H1 (cell line): ENCODE data around the gene NXPH3. TPM values are rescaled to one million over a fixed set of nuclear protein-coding genes. Genes with fewer than 3 reads are reported as not detected.
A peak's percentile ranks its signal among the peaks of the same experiment; 100 is the strongest.

Experiments
- CTCF ChIA-PET: fragments of 300-600 bp; sonication (Branson Sonifier 250); formaldehyde crosslinking; loops from one replicate; lab custom pipeline; 2021; ENCODE audit not compliant: partially characterized antibody; lab: Charles Lee
- POLR2A ChIA-PET: fragments of 300-600 bp; sonication (Branson Sonifier 250); formaldehyde crosslinking; loops from one replicate; lab custom pipeline; 2021; ENCODE audit warnings: inconsistent platforms; ENCODE audit not compliant: partially characterized antibody; lab: Charles Lee
- DNase-seq, 2 experiments: peaks; one replicate each; pipeline versions ENCODE4 v3.0.0 to v3.0.0-alpha.2; 2010 to 2022; ENCODE audit warnings: low spot score in 2 of 2, low read depth in 1 of 2, mixed read lengths in 1 of 2
- FAIRE-seq: peaks from 2 replicates; lab custom pipeline; 2011; peaks lifted over from hg19 to GRCh38; lab: Jason Lieb, UNC
- H2AFZ ChIP-seq: 2 replicates; pipeline ENCODE4 v1.8.1; 2012; ENCODE audit warnings: low read length, inconsistent platforms
- H2AK5ac ChIP-seq: 2 replicates; pipeline ENCODE4 v1.6.1; 2013; ENCODE audit warnings: low read depth, low read length
- H2BK120ac ChIP-seq: replicated peaks from 2 replicates; pipeline ENCODE3; 2013; ENCODE audit warnings: low read depth, low read length, inconsistent platforms
- H2BK12ac ChIP-seq: 2 replicates; pipeline ENCODE4 v1.6.1; 2013; ENCODE audit warnings: low read depth, low read length
- H2BK15ac ChIP-seq: 2 replicates; pipeline ENCODE4 v1.6.1; 2013; ENCODE audit warnings: low read length
- H2BK20ac ChIP-seq: 2 replicates; pipeline ENCODE4 v1.6.1; 2013; ENCODE audit warnings: low read length
- H2BK5ac ChIP-seq: 2 replicates; pipeline ENCODE4 v1.6.1; 2013; ENCODE audit warnings: low read depth, low read length
- H3K14ac ChIP-seq: 2 replicates; pipeline ENCODE4 v1.6.1; 2013; ENCODE audit warnings: inconsistent platforms; ENCODE audit not compliant: insufficient read length
- H3K18ac ChIP-seq: 2 replicates; pipeline ENCODE4 v1.6.1; 2013; ENCODE audit warnings: low read length; ENCODE audit errors: extremely low read depth
- H3K23ac ChIP-seq: 2 replicates; pipeline ENCODE4 v1.6.1; 2013; ENCODE audit warnings: inconsistent platforms; ENCODE audit not compliant: insufficient read length
- H3K23me2 ChIP-seq: 2 replicates; pipeline ENCODE4 v1.6.1; 2013; ENCODE audit warnings: low read depth, low read length
- H3K27ac ChIP-seq: 2 replicates; pipeline ENCODE4 v1.6.1; 2011; ENCODE audit warnings: low read depth, low read length, inconsistent platforms
- H3K27me3 ChIP-seq, 4 experiments: replicated peaks in 1 of 4; 1 replicate in 1 of 4; 2 replicates in 3 of 4; pipeline versions ENCODE4 v1.6.1 to v1.8.1; 2011 to 2013; ENCODE audit warnings: low read length in 3 of 4, mild to moderate bottlenecking in 3 of 4, inconsistent platforms in 2 of 4, mixed read lengths in 2 of 4, moderate library complexity in 1 of 4; ENCODE audit not compliant: control insufficient read depth in 3 of 4, insufficient read depth in 3 of 4; ENCODE audit errors: extremely low read depth in 1 of 4
- H3K36me3 ChIP-seq, 4 experiments: 2 replicates each; pipeline versions ENCODE4 v1.6.1 to v1.8.1; 2011 to 2013; ENCODE audit warnings: mild to moderate bottlenecking in 4 of 4, low read length in 3 of 4, moderate library complexity in 2 of 4, control low read depth in 1 of 4, inconsistent platforms in 1 of 4; ENCODE audit not compliant: insufficient read depth in 4 of 4, control insufficient read depth in 2 of 4
- H3K4ac ChIP-seq: replicated peaks from 2 replicates; pipeline ENCODE3; 2013; ENCODE audit warnings: low read length, low read depth, mixed read lengths, inconsistent platforms; ENCODE audit not compliant: insufficient read length
- H3K4me1 ChIP-seq, 4 experiments: replicated peaks in 1 of 4; 1 replicate in 1 of 4; 2 replicates in 3 of 4; pipeline versions ENCODE4 v1.6.1 to v1.8.1; 2011 to 2013; ENCODE audit warnings: low read length in 3 of 4, inconsistent platforms in 2 of 4, mixed read lengths in 1 of 4; ENCODE audit not compliant: insufficient read depth in 4 of 4, control insufficient read depth in 3 of 4
- H3K4me2 ChIP-seq, 2 experiments: 2 replicates each; pipeline versions ENCODE4 v1.6.1 to v1.8.1; 2011 to 2013; ENCODE audit warnings: low read depth in 2 of 2, low read length in 2 of 2, control low read depth in 1 of 2, inconsistent platforms in 1 of 2, mild to moderate bottlenecking in 1 of 2; ENCODE audit not compliant: insufficient read depth in 1 of 2
- H3K4me3 ChIP-seq, 4 experiments: fragments of 200-600, 300-600 bp in 1 of 4; sonication (generic), shearing (Covaris generic), sonication (Bioruptor Twin) in 1 of 4; 2 replicates each; pipeline versions ENCODE4 v1.5.1 to v1.8.1; 2011 to 2016; ENCODE audit warnings: low read length in 4 of 4, low read depth in 3 of 4, control low read depth in 2 of 4, inconsistent platforms in 2 of 4, mild to moderate bottlenecking in 2 of 4, mixed read lengths in 1 of 4, moderate library complexity in 1 of 4; ENCODE audit not compliant: insufficient read depth in 2 of 4; ENCODE audit errors: extremely low read depth in 1 of 4
- H3K56ac ChIP-seq: replicated peaks from 2 replicates; pipeline ENCODE3; 2013; ENCODE audit warnings: low read depth, mild to moderate bottlenecking, mixed read lengths, low read length, inconsistent platforms; ENCODE audit not compliant: insufficient read length
- H3K79me1 ChIP-seq: 2 replicates; pipeline ENCODE4 v1.6.1; 2013; ENCODE audit warnings: low read depth, low read length, control low read depth
- H3K79me2 ChIP-seq, 2 experiments: 2 replicates each; pipeline versions ENCODE4 v1.6.1 to v1.8.1; 2012 to 2013; ENCODE audit warnings: low read length in 2 of 2, mild to moderate bottlenecking in 2 of 2, inconsistent platforms in 1 of 2; ENCODE audit not compliant: insufficient read depth in 2 of 2, control insufficient read depth in 1 of 2
- H3K9ac ChIP-seq, 4 experiments: replicated peaks in 1 of 4; 1 replicate in 1 of 4; 2 replicates in 3 of 4; pipeline versions ENCODE4 v1.6.1 to v1.8.1; 2011 to 2013; ENCODE audit warnings: low read depth in 3 of 4, low read length in 3 of 4, control low read depth in 2 of 4, mild to moderate bottlenecking in 2 of 4, moderate library complexity in 2 of 4, inconsistent platforms in 1 of 4; ENCODE audit errors: extremely low read depth in 1 of 4
- H3K9me3 ChIP-seq, 2 experiments: 2 replicates each; pipeline versions ENCODE4 v1.6.1 to v1.8.1; 2012 to 2013; ENCODE audit warnings: mild to moderate bottlenecking in 2 of 2, moderate library complexity in 2 of 2, control low read depth in 1 of 2, inconsistent platforms in 1 of 2, low read depth in 1 of 2, low read length in 1 of 2, mixed read lengths in 1 of 2; ENCODE audit not compliant: insufficient read depth in 2 of 2
- H4K20me1 ChIP-seq, 2 experiments: replicated peaks in 1 of 2; 2 replicates each; pipeline versions ENCODE3 to v1.8.1; 2011 to 2013; ENCODE audit warnings: inconsistent platforms in 2 of 2, low read length in 2 of 2, mild to moderate bottlenecking in 1 of 2; ENCODE audit not compliant: insufficient read depth in 2 of 2, control insufficient read depth in 1 of 2
- H4K5ac ChIP-seq: 2 replicates; pipeline ENCODE4 v1.6.1; 2013; ENCODE audit warnings: low read length, low read depth, mixed read lengths, inconsistent platforms; ENCODE audit not compliant: insufficient read length
- H4K8ac ChIP-seq: 2 replicates; pipeline ENCODE4 v1.8.0; 2013; ENCODE audit warnings: mild to moderate bottlenecking, moderate library complexity, low read length, inconsistent platforms; ENCODE audit not compliant: insufficient read depth; ENCODE audit errors: extremely low read depth
- H4K91ac ChIP-seq: replicated peaks from 2 replicates; pipeline ENCODE3; 2013; ENCODE audit warnings: low read length, mixed read lengths, inconsistent platforms; ENCODE audit not compliant: insufficient read length
- ATF2 ChIP-seq: IDR thresholded peaks from 2 replicates; pipeline ENCODE4 v1.6.1; 2012; ENCODE audit warnings: low read length, inconsistent platforms
- BRCA1 ChIP-seq: IDR thresholded peaks from 2 replicates; pipeline ENCODE4 v1.6.1; 2012; ENCODE audit warnings: low read depth, low read length, improper control_type of control experiment
- CBX8 ChIP-seq: fragments of 300-800, 300-1000 bp; sonication (generic); IDR thresholded peaks from 2 replicates; pipeline ENCODE4 v1.7.1; 2016; ENCODE audit warnings: low read depth, low read length, borderline replicate concordance
- CEBPB ChIP-seq: IDR thresholded peaks from 2 replicates; pipeline ENCODE4 v1.6.1; 2012; ENCODE audit warnings: low read depth, low read length
- E2F6 ChIP-seq: IDR thresholded peaks from 2 replicates; pipeline ENCODE4 v1.6.1; 2012; ENCODE audit warnings: inconsistent platforms
- HDAC2 ChIP-seq, 2 experiments: fragments of 300-600 bp in 1 of 2; sonication (generic) in 1 of 2; IDR thresholded peaks; 2 replicates each; pipeline ENCODE4 v1.6.1; 2011 to 2012; ENCODE audit warnings: low read depth in 2 of 2, low read length in 2 of 2, mild to moderate bottlenecking in 2 of 2, moderate library complexity in 2 of 2, borderline replicate concordance in 1 of 2, inconsistent platforms in 1 of 2
- MAX ChIP-seq: IDR thresholded peaks from 2 replicates; pipeline ENCODE4 v1.6.1; 2012; ENCODE audit warnings: inconsistent platforms
- NANOG ChIP-seq: IDR thresholded peaks from 2 replicates; pipeline ENCODE4 v1.6.1; 2011; ENCODE audit warnings: low read length, low read depth, mild to moderate bottlenecking, inconsistent platforms; ENCODE audit not compliant: insufficient read depth, poor library complexity, severe bottlenecking
- SUZ12 ChIP-seq: fragments of 200-600 bp; sonication (generic); IDR thresholded peaks from 2 replicates; pipeline ENCODE4 v1.6.1; 2012; ENCODE audit warnings: mild to moderate bottlenecking, inconsistent platforms, low read length, moderate library complexity, mixed read lengths
- YY1 ChIP-seq: IDR thresholded peaks from 2 replicates; pipeline ENCODE4 v1.6.1; 2011; ENCODE audit warnings: low read depth, mild to moderate bottlenecking, low read length
- WGBS, 2 experiments: shearing (Covaris generic) in 1 of 2; methylation state at CpG; one replicate each; pipeline versions ENCODE4 v1.1.6 to v1.1.7; 2013 to 2015; ENCODE audit warnings: low lambda C conversion rate in 2 of 2, mixed read lengths in 2 of 2, inconsistent platforms in 1 of 2, low coverage in 1 of 2, missing lambda C conversion rate in 1 of 2; ENCODE audit not compliant: insufficient replicate concordance in 2 of 2, insufficient coverage in 1 of 2, insufficient read length in 1 of 2; ENCODE audit errors: extremely low coverage in 1 of 2, missing lambda C conversion rate in 1 of 2; 5-methylcytosine and 5-hydroxymethylcytosine counted together
- polyA plus RNA-seq, 7 experiments: library from polyadenylated mRNA; depleted of rRNA in 3 of 7; stranded (reverse) in 5 of 7; unstranded in 2 of 7; fragments of >200 nt in 5 of 7; fragments of 200-250 nt in 2 of 7; gene quantifications; 1 replicate in 5 of 7; 2 replicates in 1 of 7; 4 replicates in 1 of 7; pipeline versions ENCODE4 v1.2.1 to v1.2.3, GENCODE V29; 2011 to 2013; ENCODE audit warnings: missing spikeins in 2 of 7, mixed read lengths in 2 of 7
- total RNA-seq: library from RNA; stranded (reverse); fragmentation: NEBNext Ultra II Directional; extraction: Animal tissue kit (Norgen Biotek cat#: 25700); gene quantifications from 2 replicates; pipeline ENCODE4 v1.2.1, GENCODE V29; 2021

The NXPH3 gene
- total and polyA plus RNA-seq, 2 of the 8 experiments (the other 6 are each of a cell fraction or from before 2014, with no cell fraction given): 2.5 to 3.7 TPM

GRCh38 chr17:49571764-49572163, 3.9 kb upstream of the NXPH3 start:
- Histone ChIP-seq H3K4ac (no peak overlapping the region), H3K56ac (no peak overlapping the region), H3K27me3 (peaks cover 0 to 5% (median 2%) of the 10 kb centered on the region in 4 experiments; a peak in 4 of 7 replicates), H3K23me2 (peaks cover 7% of the 10 kb centered on the region; the same call in 1 of the 2 replicates), H3K79me2 (no peaks in the 10 kb centered on the region), H3K23ac (no peak overlapping the region), H2AFZ (no peak overlapping the region), H3K4me1 (peaks cover 0 to 18% (median 4%) of the 10 kb centered on the region in 4 experiments; a peak in 4 of 7 replicates), H3K36me3 (no peaks in the 10 kb centered on the region), H3K4me3 (no peak overlapping the region), H3K9ac (no peak overlapping the region), H3K18ac (no peak overlapping the region), H3K4me2 (no peak overlapping the region), H4K91ac (no peak overlapping the region), H2BK120ac (no peak overlapping the region), H2BK12ac (no peak overlapping the region), H4K20me1 (no peaks in the 10 kb centered on the region), H3K79me1 (no peaks in the 10 kb centered on the region), H3K9me3 (no peaks in the 10 kb centered on the region), H3K27ac (no peak overlapping the region), H3K14ac (no peak overlapping the region), H2BK5ac (no peak overlapping the region), H2BK20ac (no peak overlapping the region), H4K8ac (no peak overlapping the region), H2AK5ac (0 out of 2 replicates have a peak overlapping the region, but pooled peaks have one; percentile 30), H4K5ac (no peak overlapping the region), H2BK15ac (no peak overlapping the region)
- DNase-seq (no peak), FAIRE-seq (no peak)
- ChIA-PET CTCF (interaction anchor here (0.6 to 10.3 kb wide), 18 partner anchors 8 to 426 kb away, joined by 3 to 310 read pairs (median 4); partner anchors contain the start of gene SLC35B1), POLR2A (interaction anchor here (0.6 to 3.0 kb wide), 7 partner anchors 16 to 192 kb away, joined by 3 to 12 read pairs (median 5); partner anchors contain the start of genes FAM117A and SLC35B1)
- TF ChIP-seq ATF2 (no peak), YY1 (no peak), MAX (no peak), CEBPB (no peak), NANOG (no peak), SUZ12 (no peak), HDAC2 (IDR thresholded peaks at IDR 0.05; ENCODE audit: borderline replicate concordance in 1 of 2, low read depth in 2 of 2, low read length in 2 of 2) (no peak), E2F6 (no peak), BRCA1 (no peak), CBX8 (no peak)
- 91% methylated on average over 4 of the region's 4 CpGs; no CpG with 5 or more reads in 1 of the 2 experiments for WGBS, 2 experiments
